ENCODE data around the gene GBE1.

The GBE1 gene

DNA sequence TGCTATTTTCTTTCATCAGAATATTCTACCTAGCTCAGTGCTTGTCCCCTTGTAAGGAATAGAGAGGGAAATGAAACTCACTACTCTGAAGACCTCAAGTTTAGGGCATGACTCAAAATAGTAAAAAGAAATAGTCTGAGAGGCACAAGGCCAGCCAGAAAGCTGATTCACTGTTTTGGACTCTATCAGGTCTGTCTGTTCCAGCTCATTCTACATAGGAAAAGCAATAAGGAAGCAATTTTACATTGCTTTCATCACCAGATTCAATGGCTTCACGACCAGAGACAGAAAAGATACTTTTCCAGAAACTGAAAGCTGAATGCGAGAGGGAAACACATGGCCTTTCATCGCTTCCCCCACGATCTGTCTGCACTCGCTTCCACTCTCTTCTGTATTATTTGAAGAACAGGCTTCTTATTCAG is 276.0 kb downstream of the GBE1 start:
- no peak for TF ChIP-seq CTCF (IDR thresholded peaks at IDR 0.05; ENCODE audit: insufficient read depth, low read length, poor library complexity, severe bottlenecking)
- Histone ChIP-seq H3K4me3 (replicated peaks; ENCODE audit: low read depth, low read length) (no peak overlapping the region), H3K27me3 (replicated peaks; ENCODE audit: control insufficient read depth, insufficient read depth, low read length) (no peaks in the 10 kb centered on the region), H3K36me3 (ENCODE audit: control insufficient read depth, insufficient read depth, low read length) (no peaks in the 10 kb centered on the region; the same call in 1 of the 2 replicates)
- DNase-seq (ENCODE audit: extremely low read depth, insufficient read length), result peak; percentile 39

- Histone ChIP-seq H3K4me3 (replicated peaks; ENCODE audit: low read depth, low read length) (no peak overlapping the region), H3K27me3 (replicated peaks; ENCODE audit: control insufficient read depth, insufficient read depth, low read length) (no peaks in the 10 kb centered on the region), H3K36me3 (ENCODE audit: control insufficient read depth, insufficient read depth, low read length) (no peaks in the 10 kb centered on the region)
- TF ChIP-seq CTCF (IDR thresholded peaks at IDR 0.05; ENCODE audit: insufficient read depth, low read length, poor library complexity, severe bottlenecking), result no peak
- DNase-seq (ENCODE audit: extremely low read depth, insufficient read length), result no peak
Observed at GRCh38 chr3:81484520-81484919, 276.9 kb downstream of the GBE1 start.

DNA sequence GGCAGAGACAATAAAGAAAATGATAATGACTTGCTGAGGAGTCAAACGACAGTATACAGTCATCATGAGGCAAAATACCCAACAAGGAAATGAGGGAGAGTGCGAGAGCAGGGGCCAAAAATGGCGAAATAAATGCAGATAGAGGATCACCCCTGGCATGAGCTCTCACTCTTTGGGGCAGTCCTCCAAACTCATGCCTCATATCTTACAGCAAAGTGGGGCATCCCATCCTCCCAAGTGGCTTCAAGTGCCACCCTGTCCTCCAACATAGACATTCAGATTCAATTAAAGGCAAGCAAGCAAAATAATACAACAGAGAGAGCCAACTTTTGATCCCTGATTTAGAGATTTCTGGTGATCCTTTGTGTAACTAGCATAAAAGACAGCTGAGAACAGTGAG is 278.4 kb downstream of the GBE1 start:
- no peak for DNase-seq (ENCODE audit: extremely low read depth, insufficient read length)
- TF ChIP-seq CTCF (IDR thresholded peaks at IDR 0.05; ENCODE audit: insufficient read depth, low read length, poor library complexity, severe bottlenecking), result no peak
- Histone ChIP-seq H3K36me3 (ENCODE audit: control insufficient read depth, insufficient read depth, low read length) (no peaks in the 10 kb centered on the region), H3K27me3 (replicated peaks; ENCODE audit: control insufficient read depth, insufficient read depth, low read length) (no peaks in the 10 kb centered on the region), H3K4me3 (replicated peaks; ENCODE audit: low read depth, low read length) (no peak overlapping the region)

GRCh38 chr3:81477740-81478139 is 283.7 kb downstream of the GBE1 start:
- no peak for TF ChIP-seq CTCF (IDR thresholded peaks at IDR 0.05; ENCODE audit: insufficient read depth, low read length, poor library complexity, severe bottlenecking)
- Histone ChIP-seq H3K36me3 (ENCODE audit: control insufficient read depth, insufficient read depth, low read length) (no peaks in the 10 kb centered on the region), H3K4me3 (replicated peaks; ENCODE audit: low read depth, low read length) (no peak overlapping the region), H3K27me3 (replicated peaks; ENCODE audit: control insufficient read depth, insufficient read depth, low read length) (no peaks in the 10 kb centered on the region; the same call in 1 of the 2 replicates)
- no peak for DNase-seq (ENCODE audit: extremely low read depth, insufficient read length)

DNA sequence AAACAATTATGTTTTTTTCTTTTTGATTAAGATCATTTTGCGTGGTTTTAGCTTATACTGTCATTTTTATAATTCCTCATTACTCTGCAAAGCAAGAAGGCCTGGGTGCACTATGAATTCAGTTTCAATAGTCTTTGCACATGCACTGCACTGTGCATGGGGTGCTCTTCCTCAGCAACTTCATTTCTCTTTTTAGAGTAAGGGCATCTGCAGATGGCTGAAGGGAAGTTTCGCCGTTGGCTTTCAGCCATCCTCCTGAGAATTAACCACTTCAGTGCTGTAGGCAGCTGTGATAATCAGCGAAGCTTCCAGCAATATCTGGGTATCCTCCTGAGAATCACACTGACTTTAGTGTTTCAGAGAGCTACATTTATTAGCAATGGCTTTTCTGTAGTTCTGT is 284.8 kb downstream of the GBE1 start:
- TF ChIP-seq CTCF (IDR thresholded peaks at IDR 0.05; ENCODE audit: insufficient read depth, low read length, poor library complexity, severe bottlenecking), result no peak
- Histone ChIP-seq H3K4me3 (replicated peaks; ENCODE audit: low read depth, low read length) (no peak overlapping the region), H3K36me3 (ENCODE audit: control insufficient read depth, insufficient read depth, low read length) (no peaks in the 10 kb centered on the region), H3K27me3 (replicated peaks; ENCODE audit: control insufficient read depth, insufficient read depth, low read length) (no peaks in the 10 kb centered on the region; the same call in 1 of the 2 replicates)
- DNase-seq (ENCODE audit: extremely low read depth, insufficient read length), result no peak

All from GM06990 (cell line).